GM18498 (cell line): ENCODE results near the gene CHRDL2.

Experiments
- ATAC-seq: cut with Tn5 transposase; IDR thresholded peaks from one replicate; pipeline ENCODE4 v1.9.1; 2021; ENCODE audit warnings: mild to moderate bottlenecking, moderate library complexity; ENCODE audit not compliant: unreplicated experiment

CHRDL2 gene

GRCh38 chr11:74748211-74749126, 17.2 kb upstream of the CHRDL2 start, which contains the start of gene RNF169:
TSS of gene RNF169 (plus strand) at chr11:74748849. CDS start at chr11:74748881, 32 bp downstream.
- ATAC-seq: peak; percentile 96

- ATAC-seq: no peak
Observed at GRCh38 chr11:74746868-74747267, 15.6 kb upstream of the CHRDL2 start.

GRCh38 chr11:74744277-74744676, 13.1 kb upstream of the CHRDL2 start:
- ATAC-seq: no peak

- ATAC-seq: no peak
Observed at GRCh38 chr11:74743640-74744039, 12.4 kb upstream of the CHRDL2 start.

- no peak for ATAC-seq
Observed at GRCh38 chr11:74742070-74742469, 10.8 kb upstream of the CHRDL2 start.

DNA sequence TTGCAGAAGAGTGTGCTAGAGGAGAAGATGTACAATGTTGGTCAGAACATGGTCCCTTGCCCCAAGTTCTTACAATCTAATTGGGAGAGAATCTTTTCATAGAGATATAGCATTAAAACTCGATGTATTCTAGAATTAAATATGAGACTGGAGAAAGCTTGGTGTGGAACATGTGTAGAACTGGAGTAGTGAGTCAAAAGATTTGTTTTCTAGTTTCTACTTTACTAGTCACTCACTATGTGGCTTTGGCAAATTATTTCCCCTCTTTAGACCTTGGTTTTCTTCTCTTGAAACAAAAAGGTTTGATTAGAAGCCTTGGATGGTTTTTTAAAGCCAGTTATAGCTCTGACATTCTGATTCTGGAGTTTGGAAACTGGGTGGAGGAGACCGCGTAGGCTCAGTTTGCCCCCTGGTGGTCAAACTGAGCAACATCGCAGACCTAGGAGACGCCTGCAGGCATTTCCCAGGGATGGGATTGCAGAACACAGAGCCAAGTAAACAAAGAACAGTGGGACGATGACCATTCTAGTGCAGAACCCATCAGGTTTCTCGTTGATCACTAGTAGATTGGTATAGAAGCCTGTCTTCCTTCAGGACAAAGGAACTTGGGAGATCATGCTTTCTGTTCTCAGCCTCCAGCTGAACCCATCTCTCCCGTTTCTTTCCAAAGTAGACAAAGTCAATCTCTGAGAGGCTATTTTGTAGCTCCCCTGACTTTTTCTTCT, 8.5 kb upstream of the CHRDL2 start:
- ATAC-seq: no peak

DNA sequence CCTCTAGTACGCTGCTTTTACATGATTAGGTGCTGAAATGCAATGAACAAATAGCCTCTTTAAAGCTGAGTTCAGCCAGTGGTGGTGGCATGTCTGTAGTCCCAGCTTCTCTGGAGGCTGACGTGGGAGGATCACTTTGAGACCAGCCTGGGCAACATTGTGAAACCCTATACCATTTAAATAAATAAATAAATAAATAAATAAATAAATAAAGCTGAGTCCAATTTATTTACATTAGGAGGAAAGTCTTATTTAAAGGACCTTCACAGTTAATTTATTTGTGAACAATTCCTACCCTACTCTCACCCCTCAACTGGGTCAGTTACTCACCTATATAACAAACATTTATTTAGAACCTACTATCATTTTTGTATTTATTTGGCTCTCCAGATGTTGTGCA, 4.8 kb upstream of the CHRDL2 start:
- no peak for ATAC-seq

DNA sequence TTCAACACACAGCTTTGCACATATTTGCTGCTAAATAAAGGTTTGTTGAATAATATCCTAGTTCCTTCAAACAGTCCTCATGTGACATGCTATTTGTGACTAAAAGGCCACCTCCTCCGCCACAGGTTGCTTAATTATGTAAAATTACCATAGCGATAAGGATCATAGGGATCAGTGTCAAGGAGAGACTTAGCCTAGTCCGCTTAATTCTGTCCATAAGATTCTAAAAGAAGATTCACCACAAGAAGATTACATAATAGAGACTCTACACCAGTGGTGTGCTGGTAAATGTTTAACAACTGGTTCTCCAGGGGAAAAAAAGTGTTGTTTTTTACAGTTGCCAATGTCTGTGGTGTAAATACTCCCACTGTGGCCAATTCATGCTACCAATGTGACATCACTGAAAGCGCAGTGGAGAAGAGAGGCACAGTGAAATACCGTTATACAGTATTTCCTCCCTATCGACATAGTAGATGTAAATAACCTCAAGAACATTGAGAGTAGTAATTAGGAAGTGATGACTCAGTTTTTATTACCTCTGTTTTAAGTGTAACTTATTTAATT, 4.2 kb upstream of the CHRDL2 start:
- ATAC-seq: no peak

DNA sequence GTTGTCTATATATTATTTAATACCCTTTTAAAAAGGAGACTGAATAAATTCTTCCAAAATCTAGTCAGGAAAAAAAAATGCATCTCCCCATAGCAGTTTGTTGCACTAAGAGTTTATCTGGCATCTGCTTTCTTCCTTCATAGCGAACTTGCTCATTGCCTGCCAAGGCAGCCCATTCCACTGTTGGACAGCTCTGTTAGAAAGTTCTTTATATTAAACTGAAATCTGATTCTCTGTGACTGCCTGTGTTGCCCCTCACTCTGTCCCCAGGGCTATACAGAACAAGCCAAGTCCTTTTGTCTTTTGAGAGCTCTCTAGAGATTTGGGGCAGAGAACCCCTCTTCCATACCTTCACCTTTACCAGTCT, 3.3 kb upstream of the CHRDL2 start:
- no peak for ATAC-seq

DNA sequence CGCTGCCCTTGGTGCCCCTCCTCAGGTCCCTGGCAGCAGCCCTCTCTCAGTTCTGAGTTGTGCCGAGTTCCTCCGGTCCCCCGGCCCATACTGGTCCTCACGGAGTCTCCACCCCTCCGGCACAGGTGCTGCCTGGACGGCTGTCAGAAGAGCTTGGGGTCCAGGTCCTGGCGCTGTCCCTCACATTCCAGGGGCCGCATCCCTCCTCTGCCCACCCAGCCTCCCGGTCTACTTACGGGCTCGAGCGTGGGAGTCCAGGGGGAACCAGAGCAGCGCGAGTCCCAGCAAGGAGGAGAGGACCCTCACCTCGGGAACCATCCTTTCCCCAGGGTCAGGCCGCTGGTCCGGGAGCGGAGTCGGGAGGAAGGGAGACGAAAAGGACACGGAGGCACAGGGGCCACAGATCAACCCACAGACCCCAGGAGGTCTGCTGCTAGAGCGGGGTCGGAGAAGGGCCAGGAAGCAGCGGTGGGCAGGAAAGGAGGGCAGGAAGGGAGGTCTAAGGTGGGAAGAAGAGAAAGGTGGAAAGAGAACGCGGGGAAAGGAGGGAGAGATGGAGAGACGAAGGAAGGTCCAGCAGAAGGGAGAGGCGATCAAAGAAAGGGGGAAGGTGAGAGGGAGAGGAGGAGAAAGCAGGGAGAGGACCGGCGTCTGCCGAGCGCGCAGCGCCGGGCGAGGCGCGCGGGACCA, 510 bp downstream of the CHRDL2 start:
- no peak for ATAC-seq

- no peak for ATAC-seq
Observed at GRCh38 chr11:74729397-74729796, 1.8 kb downstream of the CHRDL2 start.

- ATAC-seq: peak; percentile 89
Observed at GRCh38 chr11:74726547-74727182, 4.6 kb downstream of the CHRDL2 start.

DNA sequence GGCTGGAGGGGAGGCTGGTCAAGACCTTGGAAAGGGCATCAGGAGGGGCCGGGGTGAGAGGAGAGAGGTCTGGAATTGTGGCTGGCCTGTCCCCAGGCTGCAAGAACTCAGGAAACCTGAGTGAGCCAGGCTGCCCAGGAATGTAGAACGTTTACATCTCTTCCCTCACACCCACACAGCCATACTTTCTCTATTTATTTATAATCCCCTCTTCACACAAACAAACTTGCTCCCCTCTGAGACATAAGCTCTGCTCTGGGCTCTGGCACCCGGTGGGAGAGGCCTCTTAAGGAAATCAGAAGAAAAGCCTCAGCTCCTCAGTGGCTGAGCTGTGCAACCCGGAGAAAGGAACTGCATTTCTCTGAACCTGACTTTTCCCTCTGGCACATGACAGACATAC, 5.5 kb downstream of the CHRDL2 start:
- no peak for ATAC-seq

DNA sequence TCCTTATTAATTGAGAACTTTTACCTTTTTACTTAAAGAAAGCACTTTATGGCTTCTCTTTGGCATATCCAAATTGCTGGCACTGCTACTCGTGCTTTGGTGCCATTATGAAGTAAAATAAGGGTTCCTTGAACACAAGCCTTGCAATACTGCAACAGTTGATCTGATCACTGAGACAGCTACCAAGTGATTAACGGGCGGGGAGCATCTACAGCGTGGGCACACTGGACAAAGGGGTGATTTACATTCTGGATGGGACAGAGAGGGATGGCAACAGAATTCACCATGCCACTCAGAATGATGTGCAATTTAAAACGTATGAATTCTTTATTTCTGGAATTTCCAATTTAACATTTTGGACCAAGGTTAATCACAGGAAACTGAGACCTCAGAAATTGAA, 7.7 kb downstream of the CHRDL2 start:
- ATAC-seq: no peak

GRCh38 chr11:74721479-74721835, 9.8 kb downstream of the CHRDL2 start:
- ATAC-seq: no peak

DNA sequence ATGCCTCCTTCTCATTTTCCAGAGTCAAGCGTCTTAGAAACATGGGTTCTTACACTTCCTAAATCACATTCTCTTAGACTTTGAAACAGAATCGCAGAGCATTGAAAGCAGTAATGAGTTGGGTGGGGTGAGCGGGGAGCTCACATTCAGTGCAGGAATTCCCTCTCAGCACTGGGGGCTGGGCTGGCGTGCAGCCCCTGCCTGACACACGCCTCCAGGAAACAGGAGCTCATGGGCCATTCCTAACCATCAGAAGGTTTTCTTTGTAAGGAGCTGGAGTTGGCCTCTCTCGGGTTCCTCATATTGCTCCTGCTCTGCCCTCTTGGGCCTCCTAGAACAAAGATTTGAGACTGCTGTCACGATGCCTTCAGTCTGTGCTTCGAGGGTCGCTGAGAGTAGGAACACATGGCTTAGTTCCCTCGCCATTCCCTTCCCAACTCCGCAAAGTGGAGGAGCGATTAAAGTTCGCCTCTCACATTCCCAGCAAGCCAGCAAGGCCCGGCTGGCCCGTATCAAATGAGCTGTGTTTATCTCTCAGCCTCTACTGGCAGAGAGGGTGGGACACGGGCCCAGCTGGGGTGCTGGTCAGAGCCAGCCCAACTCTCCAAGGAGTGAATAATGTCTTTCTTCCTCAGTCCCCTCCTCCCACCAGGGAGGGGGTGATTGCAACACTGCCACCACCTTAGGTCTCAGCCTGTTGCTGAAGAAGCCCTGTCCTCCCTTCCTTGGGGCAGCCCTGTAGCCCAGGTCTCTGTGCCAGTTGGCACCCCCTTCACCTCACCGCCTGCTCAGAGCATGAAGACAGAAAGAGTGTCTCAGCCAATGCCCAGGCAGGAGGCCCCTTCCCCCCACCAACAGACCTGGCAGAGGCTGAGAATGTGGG, 10.4 kb downstream of the CHRDL2 start:
- no peak for ATAC-seq

DNA sequence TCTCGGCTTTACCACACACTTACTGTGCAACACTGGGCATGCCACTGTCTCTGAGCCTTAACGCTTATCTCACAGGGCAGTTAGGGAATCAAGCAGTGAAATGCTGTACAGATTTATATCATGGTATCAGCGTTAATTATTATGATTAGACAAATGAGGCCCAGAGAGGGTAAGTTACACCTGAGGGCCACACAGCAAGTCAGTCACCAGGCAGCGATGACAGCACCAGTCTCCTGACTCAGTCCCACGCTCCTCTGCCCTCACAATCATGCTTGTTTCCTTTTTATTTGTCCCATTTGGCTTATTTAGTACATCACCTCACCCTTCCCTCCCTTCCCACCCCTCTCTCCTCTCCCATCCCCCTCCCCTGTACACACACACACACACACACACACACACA, 12.2 kb downstream of the CHRDL2 start:
- ATAC-seq: no peak

DNA sequence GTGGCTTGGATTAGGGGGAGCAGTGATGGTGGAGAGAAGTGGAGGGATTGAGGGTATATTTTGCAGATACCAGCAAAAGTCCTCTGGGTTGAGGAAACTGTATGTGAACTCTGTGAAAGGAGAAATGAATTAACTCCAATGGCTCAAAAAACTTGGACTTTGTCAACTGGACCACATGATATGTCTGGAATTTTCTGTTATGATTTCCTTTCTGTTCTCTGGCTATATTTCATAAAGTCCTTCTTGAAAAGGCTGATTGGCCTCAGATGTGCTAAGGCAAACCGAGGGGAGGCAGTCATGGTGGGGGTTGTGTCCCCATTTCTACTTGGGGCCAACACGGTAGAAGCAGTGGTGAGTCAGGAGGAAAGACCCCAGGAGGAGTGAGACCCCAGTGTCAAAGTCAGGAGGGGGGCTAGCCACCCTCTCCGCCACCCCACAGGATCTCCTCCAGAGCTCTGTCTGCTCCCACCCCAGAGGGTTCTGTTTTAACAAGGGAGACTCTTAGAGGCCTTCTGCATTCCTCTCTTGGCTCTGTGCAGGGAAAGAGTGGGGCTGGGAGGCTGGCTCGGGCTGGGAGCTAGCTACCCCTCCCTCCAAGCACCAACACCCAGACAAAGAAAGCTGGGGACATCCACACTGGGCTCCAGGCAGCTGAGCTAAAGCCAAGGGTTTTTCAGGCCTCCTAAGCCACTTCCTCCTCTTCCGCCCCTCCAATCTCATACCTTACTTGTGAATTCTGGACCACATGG, 13.8 kb downstream of the CHRDL2 start:
- ATAC-seq: no peak

GRCh38 chr11:74714904-74715303, 16.3 kb downstream of the CHRDL2 start:
- ATAC-seq: no peak
